IPS-15b (cell line): ENCODE measurements around the gene TRPM8.

Experiments
- H3K27me3 ChIP-seq: one replicate; pipeline ENCODE4 v1.6.1; 2013; ENCODE audit warnings: low read length; ENCODE audit not compliant: control insufficient read depth, insufficient read depth
- H3K36me3 ChIP-seq: one replicate; pipeline ENCODE4 v1.6.1; 2013; ENCODE audit warnings: low read length; ENCODE audit not compliant: control insufficient read depth, insufficient read depth
- H3K4me1 ChIP-seq: one replicate; pipeline ENCODE4 v1.6.1; 2013; ENCODE audit warnings: mild to moderate bottlenecking, low read length; ENCODE audit not compliant: control insufficient read depth, insufficient read depth
- H3K4me3 ChIP-seq: one replicate; pipeline ENCODE4 v1.5.1; 2013; ENCODE audit warnings: low read depth, low read length
- H3K9ac ChIP-seq: one replicate; pipeline ENCODE4 v1.6.1; 2013; ENCODE audit warnings: low read depth, mild to moderate bottlenecking, low read length
- H3K9me3 ChIP-seq: one replicate; pipeline ENCODE4 v1.6.1; 2013; ENCODE audit warnings: mild to moderate bottlenecking, low read length; ENCODE audit not compliant: control insufficient read depth, insufficient read depth

TRPM8 gene

DNA sequence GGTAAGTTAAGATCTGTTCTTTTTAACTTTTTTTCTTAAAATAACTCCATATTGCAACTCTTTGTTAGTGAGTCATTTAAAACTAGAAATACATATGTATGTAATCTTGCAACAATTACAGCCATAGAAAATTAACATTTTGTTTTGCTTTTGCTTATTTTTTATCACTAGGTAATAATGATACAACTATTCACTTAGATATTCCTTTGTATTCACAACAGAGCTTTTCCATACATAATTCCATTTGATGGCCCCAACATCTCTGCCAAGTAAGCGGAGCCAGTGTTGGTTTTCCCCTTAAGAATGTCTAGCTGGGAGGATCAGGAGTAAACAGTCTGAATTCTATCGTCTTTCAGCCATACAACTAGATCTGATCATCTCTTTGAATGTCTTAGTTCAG lies 149.4 kb downstream of the TRPM8 start:
- Histone ChIP-seq H3K4me3 (no peak overlapping the region), H3K4me1 (no peaks in the 10 kb centered on the region), H3K27me3 (no peaks in the 10 kb centered on the region), H3K9ac (no peak overlapping the region), H3K36me3 (no peaks in the 10 kb centered on the region), H3K9me3 (no peaks in the 10 kb centered on the region)
